PC-3 (cell line): ENCODE measurements around the gene CARD10. TPM values are rescaled to one million over a fixed set of nuclear protein-coding genes. Genes with fewer than 3 reads are reported as not detected.

Source experiments
- ATAC-seq: fragments of 200-7000 bp; cut with Tn5 transposase; 2 replicates; pipeline ENCODE4 v1.9.1; 2020; ENCODE audit warnings: mild to moderate bottlenecking, moderate library complexity
- BruUV-seq: library from RNA; stranded (reverse); fragments of 400-500 nt; replicated peaks from 2 replicates; lab custom pipeline; 2021; lab: Mats Ljungman, UMichigan
- CTCF ChIA-PET: fragments of 300-600 bp; sonication (Branson Sonifier 250); formaldehyde crosslinking; loops from one replicate; lab custom pipeline; 2022; ENCODE audit warnings: antibody characterized with exemption; lab: Charles Lee
- POLR2A ChIA-PET: fragments of 300-600 bp; sonication (Branson Sonifier 250); formaldehyde crosslinking; loops from one replicate; lab custom pipeline; 2022; ENCODE audit warnings: antibody characterized with exemption; ENCODE audit not compliant: unreplicated experiment; lab: Charles Lee
- DNase-seq: peaks from one replicate; pipeline ENCODE4 v3.0.0-alpha.2; 2015
- H2AFZ ChIP-seq: fragments of 300-600 bp; sonication (generic); 2 replicates; pipeline ENCODE4 v1.6.0; 2016; ENCODE audit warnings: antibody characterized with exemption, low read length
- H3F3A ChIP-seq: fragments of 300-600 bp; sonication (generic); one replicate; pipeline ENCODE4 v1.6.0; 2017; ENCODE audit warnings: antibody characterized with exemption, low read length, control low read depth, mild to moderate bottlenecking; ENCODE audit not compliant: unreplicated experiment
- H3K27ac ChIP-seq: fragments of 300-600 bp; sonication (generic); 2 replicates; pipeline ENCODE4 v1.5.1; 2016; ENCODE audit warnings: mild to moderate bottlenecking, low read length
- H3K27me3 ChIP-seq: fragments of 300-600 bp; sonication (generic); 2 replicates; pipeline ENCODE4 v1.6.1; 2016; ENCODE audit warnings: low read length, mixed read lengths
- H3K36me3 ChIP-seq: fragments of 300-600 bp; sonication (generic); 2 replicates; pipeline ENCODE4 v1.6.1; 2016; ENCODE audit warnings: low read depth, mixed run types, low read length, mixed read lengths
- H3K4me1 ChIP-seq: fragments of 300-600 bp; sonication (generic); 2 replicates; pipeline ENCODE4 v1.5.1; 2016; ENCODE audit warnings: low read length; ENCODE audit not compliant: insufficient read depth
- H3K4me2 ChIP-seq: fragments of 300-600 bp; sonication (generic); 2 replicates; pipeline ENCODE4 v1.6.0; 2016; ENCODE audit warnings: low read length
- H3K4me3 ChIP-seq: fragments of 300-600 bp; sonication (generic); 2 replicates; pipeline ENCODE4 v1.5.1; 2016; ENCODE audit warnings: mild to moderate bottlenecking, low read length, mixed read lengths
- H3K79me2 ChIP-seq: fragments of 300-600 bp; sonication (generic); 2 replicates; pipeline ENCODE4 v1.6.1; 2017; ENCODE audit warnings: low read length, mixed read lengths
- H3K9ac ChIP-seq: fragments of 300-600 bp; sonication (generic); 2 replicates; pipeline ENCODE4 v1.6.0; 2016; ENCODE audit warnings: mild to moderate bottlenecking, low read length
- H3K9me2 ChIP-seq: fragments of 300-600 bp; sonication (generic); replicated peaks from 2 replicates; pipeline ENCODE4 v1.6.1; 2016; ENCODE audit warnings: mixed run types, low read length, mixed read lengths
- H3K9me3 ChIP-seq: fragments of 300-600 bp; sonication (generic); 2 replicates; pipeline ENCODE4 v1.6.1; 2016; ENCODE audit warnings: low read length, mixed read lengths
- H4K20me1 ChIP-seq: fragments of 300-600 bp; sonication (generic); 2 replicates; pipeline ENCODE4 v1.6.1; 2016; ENCODE audit warnings: low read length, mixed read lengths
- EZH2 ChIP-seq: fragments of 300-600 bp; sonication (generic); IDR thresholded peaks from one replicate; pipeline ENCODE4 v1.6.1; 2017; ENCODE audit warnings: antibody characterized with exemption, mild to moderate bottlenecking, low read length; ENCODE audit not compliant: unreplicated experiment
- EZH2phosphoT487 ChIP-seq: fragments of 300-600 bp; sonication (generic); IDR thresholded peaks from 2 replicates; pipeline ENCODE4 v1.6.1; 2018; ENCODE audit warnings: mild to moderate bottlenecking, antibody characterized with exemption, low read length, borderline replicate concordance
- intact Hi-C: fragments of 100-400 bp; cut with micrococcal nuclease; formaldehyde crosslinking; loops from 2 replicates; pipeline ENCODE4 v1.9.0; 2023
- total RNA-seq: library from RNA; depleted of rRNA; stranded (reverse); fragments of >200 nt; gene quantifications from 2 replicates; pipeline ENCODE4 v1.2.3, GENCODE V29; 2014
- TF ChIP-seq, protein P1 (sequence below): fragments of 300-600 bp; sonication (generic); conservative IDR thresholded peaks from 2 replicates; pipeline ENCODE4 v1.5.1; 2017; ENCODE audit warnings: antibody characterized with exemption, low read depth, mild to moderate bottlenecking, low read length

Gene CARD10
- total RNA-seq, 1 experiment from 2014 or later: 20.7 TPM

GRCh38 chr22:37504964-37505363 is 14.3 kb downstream of the CARD10 start:
- no peak overlapping the region for H2AFZ ChIP-seq
- H3K4me2 ChIP-seq: no peak overlapping the region
- H3F3A ChIP-seq: no peaks in the 10 kb centered on the region
- no peaks in the 10 kb centered on the region for H3K9me3 ChIP-seq
- H3K27me3 ChIP-seq: no peaks in the 10 kb centered on the region
- BruUV-seq: no TSS peak
- intact Hi-C loops: no loop called here
- no peak overlapping the region for H3K27ac ChIP-seq
- no peak for TF ChIP-seq EZH2
- TF ChIP-seq, protein P1, sequence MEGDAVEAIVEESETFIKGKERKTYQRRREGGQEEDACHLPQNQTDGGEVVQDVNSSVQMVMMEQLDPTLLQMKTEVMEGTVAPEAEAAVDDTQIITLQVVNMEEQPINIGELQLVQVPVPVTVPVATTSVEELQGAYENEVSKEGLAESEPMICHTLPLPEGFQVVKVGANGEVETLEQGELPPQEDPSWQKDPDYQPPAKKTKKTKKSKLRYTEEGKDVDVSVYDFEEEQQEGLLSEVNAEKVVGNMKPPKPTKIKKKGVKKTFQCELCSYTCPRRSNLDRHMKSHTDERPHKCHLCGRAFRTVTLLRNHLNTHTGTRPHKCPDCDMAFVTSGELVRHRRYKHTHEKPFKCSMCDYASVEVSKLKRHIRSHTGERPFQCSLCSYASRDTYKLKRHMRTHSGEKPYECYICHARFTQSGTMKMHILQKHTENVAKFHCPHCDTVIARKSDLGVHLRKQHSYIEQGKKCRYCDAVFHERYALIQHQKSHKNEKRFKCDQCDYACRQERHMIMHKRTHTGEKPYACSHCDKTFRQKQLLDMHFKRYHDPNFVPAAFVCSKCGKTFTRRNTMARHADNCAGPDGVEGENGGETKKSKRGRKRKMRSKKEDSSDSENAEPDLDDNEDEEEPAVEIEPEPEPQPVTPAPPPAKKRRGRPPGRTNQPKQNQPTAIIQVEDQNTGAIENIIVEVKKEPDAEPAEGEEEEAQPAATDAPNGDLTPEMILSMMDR: no peak
- TF ChIP-seq EZH2phosphoT487: no peak
- no peak for DNase-seq
- H3K36me3 ChIP-seq: no peaks in the 10 kb centered on the region; the same call in 1 of the 2 replicates
- no peaks in the 10 kb centered on the region for H3K9me2 ChIP-seq
- H3K4me1 ChIP-seq: peaks cover 25% of the 10 kb centered on the region
- no peaks in the 10 kb centered on the region for H4K20me1 ChIP-seq
- ATAC-seq: no peak
- no peak overlapping the region for H3K9ac ChIP-seq
- ChIA-PET CTCF (no interaction called here), POLR2A (no interaction called here)
- no peaks in the 10 kb centered on the region; the same call in 1 of the 2 replicates for H3K79me2 ChIP-seq
- H3K4me3 ChIP-seq: no peak overlapping the region

GRCh38 chr22:37503850-37504249 is 15.4 kb downstream of the CARD10 start:
- Histone ChIP-seq H3K79me2 (no peaks in the 10 kb centered on the region; the same call in 1 of the 2 replicates), H3K9me3 (no peaks in the 10 kb centered on the region)

DNA sequence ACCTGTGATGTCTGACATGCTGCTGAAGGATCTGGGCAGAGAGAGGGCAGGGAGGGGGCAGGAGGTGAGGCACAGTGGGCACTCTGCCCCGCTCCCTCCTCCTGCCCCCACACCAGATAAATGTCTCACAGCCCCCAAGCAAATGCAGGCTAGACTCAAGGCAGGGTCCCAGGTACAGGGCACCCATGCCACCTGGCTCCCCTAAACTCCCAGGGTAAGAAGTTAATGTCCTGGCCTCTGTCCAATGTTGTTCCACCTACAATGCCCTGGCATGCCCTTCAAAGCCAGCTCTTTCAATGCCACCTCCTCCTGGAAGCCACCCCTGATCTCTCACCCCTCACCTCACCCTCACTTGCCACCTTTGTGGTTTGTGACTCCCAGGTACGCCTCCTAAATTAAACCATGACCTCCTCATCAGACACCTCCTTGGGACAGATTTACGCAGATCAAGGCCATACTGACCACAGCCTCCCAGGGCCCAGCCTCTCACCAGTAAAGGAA is 16.0 kb downstream of the CARD10 start:
- Histone ChIP-seq H3K4me1 (peaks cover 25% of the 10 kb centered on the region), H3K9me3 (no peaks in the 10 kb centered on the region), H3K27ac (peak overlapping the region; percentile 95), H3K36me3 (no peaks in the 10 kb centered on the region; the same call in 1 of the 2 replicates), H4K20me1 (no peaks in the 10 kb centered on the region), H3K27me3 (no peaks in the 10 kb centered on the region), H3K9ac (no peak overlapping the region), H3F3A (no peaks in the 10 kb centered on the region), H3K4me3 (no peak overlapping the region), H2AFZ (no peak overlapping the region), H3K4me2 (no peak overlapping the region), H3K9me2 (no peaks in the 10 kb centered on the region), H3K79me2 (no peaks in the 10 kb centered on the region; the same call in 1 of the 2 replicates)
- POLR2A ChIA-PET: no interaction called here
- no peak for TF ChIP-seq EZH2
- TF ChIP-seq, protein P1: no peak
- no peak for TF ChIP-seq EZH2phosphoT487
- no TSS peak for BruUV-seq
- CTCF ChIA-PET: no interaction called here
- no peak for ATAC-seq
- intact Hi-C loops: no loop called here
- DNase-seq: no peak

More at GRCh38 chr22:37503850-37504249, 15.4 kb downstream of the CARD10 start:
- TF ChIP-seq EZH2phosphoT487: no peak
- TF ChIP-seq, protein P1: no peak
- no peak for TF ChIP-seq EZH2
- Histone ChIP-seq H3K9ac (no peak overlapping the region), H3K4me3 (no peak overlapping the region), H3K27me3 (no peaks in the 10 kb centered on the region), H3K9me2 (no peaks in the 10 kb centered on the region), H2AFZ (no peak overlapping the region), H3K36me3 (no peaks in the 10 kb centered on the region; the same call in 1 of the 2 replicates), H3K27ac (no peak overlapping the region), H3K4me2 (no peak overlapping the region), H4K20me1 (no peaks in the 10 kb centered on the region), H3K4me1 (peaks cover 25% of the 10 kb centered on the region), H3F3A (no peaks in the 10 kb centered on the region)
- no TSS peak for BruUV-seq
- ATAC-seq (no peak), DNase-seq (no peak)
- intact Hi-C loops: no loop called here
- ChIA-PET CTCF (no interaction called here), POLR2A (no interaction called here)
